ENCODE measurements around the gene ADAMTS15.

GRCh38 chr11:130399196-130399595 is 49.2 kb upstream of the ADAMTS15 start:
- TF ChIP-seq CTCF (IDR thresholded peaks at IDR 0.05) (no peak), POLR2A (IDR thresholded peaks at IDR 0.05) (no peak)

All from lower leg skin (tissue), 3 donors.